ENCODE data around the gene CLCA4.
"Not testable (repeated sequence)": the region's sequence is repeated elsewhere in the genome, so short reads cannot be mapped to it uniquely, and the experiment has no call there.

Gene CLCA4

GRCh38 chr1:86546787-86547221, at the start of gene CLCA4:
Gene CLCA4, plus strand, starts transcription at chr1:86547078. Its CDS starts 42 bp downstream, at chr1:86547120.
- DNase-seq (ENCODE audit: low read depth in 2 of 2): no peak

GRCh38 chr1:86498281-86498680, 48.6 kb upstream of the CLCA4 start:
- no peak for DNase-seq (ENCODE audit: low read depth in 2 of 2)

DNA sequence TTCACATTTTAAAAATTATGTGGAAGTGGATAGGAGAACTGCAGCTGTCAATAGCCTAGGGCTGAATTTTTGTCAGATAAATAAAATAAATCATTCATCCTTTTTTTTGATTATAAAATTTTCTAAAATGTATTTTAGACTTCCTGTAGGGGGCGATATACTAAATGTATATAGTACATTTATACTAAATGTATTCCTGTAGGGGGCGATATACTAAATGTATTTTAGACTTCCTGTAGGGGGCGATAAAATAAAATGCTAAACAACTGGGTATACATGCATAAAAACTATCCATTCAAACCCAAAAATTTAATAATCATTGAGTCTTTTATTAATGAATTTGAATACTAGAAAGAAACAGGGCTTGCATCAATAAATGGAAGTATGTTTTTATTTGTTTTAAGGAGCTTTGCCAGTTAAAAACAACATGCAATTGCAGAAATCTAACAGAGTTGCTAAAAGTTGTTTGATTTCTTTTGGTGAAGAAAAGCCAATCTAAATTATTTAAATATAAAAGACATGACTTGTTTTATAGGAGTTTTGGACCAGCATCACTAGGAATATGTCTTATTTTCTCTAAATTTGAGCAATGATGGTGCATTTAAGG, 46.8 kb upstream of the CLCA4 start:
- no peak for DNase-seq (ENCODE audit: low read depth in 2 of 2)

GRCh38 chr1:86500714-86501113, 46.2 kb upstream of the CLCA4 start:
- no peak for DNase-seq (ENCODE audit: low read depth in 2 of 2)

GRCh38 chr1:86502125-86502646, 44.7 kb upstream of the CLCA4 start:
- not testable (repeated sequence) for DNase-seq (ENCODE audit: low read depth in 2 of 2)

- no peak for DNase-seq (ENCODE audit: low read depth in 2 of 2)
These were observed 44.0 kb upstream of the CLCA4 start for GRCh38 chr1:86502721-86503405.

DNA sequence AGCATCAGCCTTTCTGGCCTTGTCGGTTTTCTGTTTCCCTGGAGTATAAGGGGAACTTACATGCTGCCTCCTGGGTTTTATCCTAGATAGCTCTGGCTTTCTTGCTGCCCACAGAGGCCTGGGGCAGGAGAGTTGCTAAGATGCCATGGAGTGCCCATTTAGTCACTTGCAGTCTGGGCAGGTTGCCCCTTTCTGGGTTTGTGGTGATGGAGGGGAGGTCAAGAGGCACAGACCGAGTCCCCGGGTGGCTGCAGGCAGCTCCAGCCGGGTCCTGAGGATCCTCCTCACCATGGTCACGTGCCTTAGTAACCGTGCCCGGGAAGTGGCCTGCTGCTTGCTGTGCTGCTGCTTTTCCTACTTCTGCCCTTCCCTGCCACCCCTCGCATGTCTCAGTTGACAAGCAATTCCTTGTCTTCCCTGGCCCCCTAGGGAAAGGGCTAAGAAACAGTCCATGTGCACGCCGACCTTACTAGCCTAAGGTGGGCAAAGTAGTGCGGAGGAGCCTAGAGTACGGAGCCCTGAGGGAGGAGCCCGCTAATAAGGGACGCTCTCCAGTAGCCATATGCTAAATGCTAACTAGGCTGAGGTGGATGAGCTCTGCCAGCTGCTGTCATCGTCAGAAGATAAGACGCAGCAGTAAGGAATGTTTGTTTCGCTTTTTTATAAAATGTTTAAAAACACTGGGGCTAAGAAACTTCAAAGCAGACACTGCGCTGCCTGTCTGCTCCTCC, 43.3 kb upstream of the CLCA4 start:
- no peak for DNase-seq (ENCODE audit: low read depth in 2 of 2)

DNA sequence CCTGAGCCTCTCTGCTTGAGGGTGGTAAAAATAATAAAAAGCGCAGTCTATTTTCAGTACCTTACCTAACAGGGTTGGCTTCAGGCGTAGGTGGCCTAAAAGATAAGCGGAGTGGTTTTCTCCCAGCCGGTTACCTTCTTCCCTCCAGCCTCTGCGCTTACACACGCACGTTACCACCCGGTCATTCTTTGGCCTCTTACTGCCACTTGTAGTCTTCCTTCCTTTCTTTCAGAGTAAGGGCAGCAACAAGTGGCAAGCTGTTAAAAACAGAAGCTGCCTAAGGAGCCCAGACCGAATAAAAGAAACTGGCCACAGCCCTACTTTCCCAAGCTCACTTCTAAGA, 42.8 kb upstream of the CLCA4 start:
- DNase-seq (ENCODE audit: low read depth in 2 of 2): no peak

DNA sequence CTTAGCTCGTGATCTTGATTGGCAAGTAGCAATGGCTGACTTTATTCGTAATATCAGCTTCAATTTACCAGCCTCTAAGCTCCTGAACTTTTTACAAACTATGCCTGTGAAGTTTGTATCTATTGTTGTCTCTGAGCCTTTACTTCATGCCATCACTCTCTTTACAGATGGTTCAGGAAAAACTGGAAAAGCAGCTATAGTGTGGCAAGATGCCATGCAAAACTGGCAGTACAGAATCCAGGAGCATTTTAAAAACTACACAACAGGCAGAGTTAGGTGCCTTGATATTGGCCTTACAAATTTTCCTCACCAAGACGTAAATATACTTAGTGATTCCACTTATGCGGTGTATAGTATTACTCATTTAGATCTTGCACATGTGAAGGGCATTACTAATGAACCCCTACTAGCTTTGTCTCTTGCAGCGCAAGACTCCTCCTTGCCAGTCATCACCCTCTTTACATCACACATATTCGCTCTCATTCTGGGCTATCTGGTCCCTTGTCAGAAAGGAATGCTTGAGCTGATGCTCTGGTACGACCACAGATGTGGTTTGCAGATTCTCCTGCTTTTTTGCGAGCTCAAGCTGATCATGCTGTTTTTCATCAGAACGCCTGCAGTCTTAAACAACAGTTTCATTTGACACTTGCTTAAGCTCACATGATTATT, 41.8 kb upstream of the CLCA4 start:
- no peak for DNase-seq (ENCODE audit: low read depth in 2 of 2)

GRCh38 chr1:86505564-86505902, 41.3 kb upstream of the CLCA4 start:
- no peak for DNase-seq (ENCODE audit: low read depth in 2 of 2)

DNA sequence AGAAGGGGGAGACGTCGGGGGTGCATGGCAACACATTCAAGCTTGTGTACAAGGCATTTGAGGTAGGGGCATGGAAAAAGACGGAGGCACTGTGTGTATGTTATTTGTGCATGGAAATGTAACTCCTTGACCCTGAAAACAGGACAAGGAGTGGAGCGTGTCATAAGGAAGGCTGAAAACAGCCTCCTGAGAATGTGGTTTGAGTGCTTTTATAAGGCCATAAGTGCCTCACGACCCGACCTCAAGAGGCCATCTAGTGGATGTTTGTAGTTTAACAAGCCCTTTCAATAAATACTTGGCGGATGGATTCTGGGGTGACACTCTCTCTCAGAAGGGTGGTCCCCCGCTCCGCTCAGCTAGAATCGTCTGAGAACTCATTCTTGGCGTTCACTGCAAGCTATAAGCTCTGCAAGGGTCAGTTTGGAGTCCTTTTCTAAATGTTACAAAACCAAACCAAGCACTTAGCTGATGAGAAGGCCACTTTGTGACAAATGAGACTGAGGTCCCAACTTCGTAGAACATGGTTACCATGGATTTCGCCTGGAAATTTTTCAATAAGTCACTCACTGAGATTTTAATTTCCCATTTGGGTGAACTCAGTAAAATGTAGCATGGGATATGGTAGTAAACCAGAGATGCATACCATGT, 38.8 kb upstream of the CLCA4 start:
- DNase-seq (ENCODE audit: low read depth in 2 of 2): no peak

GRCh38 chr1:86508583-86508969, 38.3 kb upstream of the CLCA4 start:
- DNase-seq (ENCODE audit: low read depth in 2 of 2): no peak

DNA sequence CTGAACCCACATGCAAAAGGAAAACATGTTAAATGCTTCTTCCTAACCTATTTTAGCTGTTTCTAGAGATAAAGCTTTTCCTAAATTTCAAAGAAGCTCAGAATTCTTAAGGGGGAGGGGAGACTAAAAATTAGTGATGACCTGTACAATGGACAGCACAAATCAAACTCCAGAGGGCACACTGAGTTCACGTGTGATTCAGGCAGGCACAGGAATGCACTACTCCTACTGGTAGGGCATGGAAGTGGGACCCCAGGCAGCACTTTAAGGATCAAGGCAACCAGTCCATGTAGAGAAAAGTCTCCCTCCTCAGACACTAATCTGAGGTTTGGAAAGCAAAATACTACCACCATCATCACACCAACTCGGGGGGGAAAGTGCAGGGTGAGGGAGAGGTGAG, 31.3 kb upstream of the CLCA4 start:
- no peak for DNase-seq (ENCODE audit: low read depth in 2 of 2)

- no peak for DNase-seq (ENCODE audit: low read depth in 2 of 2)
These were observed 30.5 kb upstream of the CLCA4 start for GRCh38 chr1:86516335-86516734.

DNA sequence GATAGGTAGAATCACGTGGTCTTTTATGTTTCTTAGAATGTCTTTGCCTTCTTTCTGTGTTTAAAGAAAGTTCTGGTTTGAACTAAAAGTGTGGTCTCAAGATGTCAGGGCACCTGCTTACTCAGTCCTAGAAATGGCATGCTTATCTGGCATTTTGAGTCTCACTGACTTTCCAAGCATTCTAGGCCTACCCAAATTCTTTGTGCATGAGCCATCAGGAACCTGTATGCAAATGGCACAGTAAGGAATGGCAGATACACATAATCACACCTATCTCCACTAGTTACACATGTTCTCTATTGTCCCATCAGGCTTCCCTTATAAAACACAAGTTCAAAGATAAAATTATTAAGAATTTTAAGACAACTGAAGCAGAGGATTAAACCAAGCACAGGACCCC, 29.5 kb upstream of the CLCA4 start:
- DNase-seq (ENCODE audit: low read depth in 2 of 2): no peak

GRCh38 chr1:86520789-86521521, 25.9 kb upstream of the CLCA4 start:
- no peak for DNase-seq (ENCODE audit: low read depth in 2 of 2)

DNA sequence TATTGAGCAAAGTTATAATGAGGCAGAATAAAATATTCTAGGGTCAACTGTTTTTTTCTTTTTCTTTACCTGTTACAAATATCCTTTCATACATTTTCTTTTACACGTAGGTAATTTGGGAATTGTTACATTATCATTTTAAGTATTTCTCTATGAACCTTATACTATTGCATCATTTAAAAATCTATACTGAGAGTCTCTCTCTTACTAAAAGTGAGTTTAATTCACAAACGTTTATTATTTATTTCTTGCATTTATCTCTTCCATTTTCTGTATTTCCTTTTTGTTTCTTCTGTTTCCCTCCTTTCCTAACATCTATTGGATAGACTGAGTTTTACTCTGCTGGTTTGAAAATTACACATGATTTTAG, 25.4 kb upstream of the CLCA4 start:
- DNase-seq (ENCODE audit: low read depth in 2 of 2): no peak

GRCh38 chr1:86522240-86522639, 24.6 kb upstream of the CLCA4 start:
- no peak for DNase-seq (ENCODE audit: low read depth in 2 of 2)

DNA sequence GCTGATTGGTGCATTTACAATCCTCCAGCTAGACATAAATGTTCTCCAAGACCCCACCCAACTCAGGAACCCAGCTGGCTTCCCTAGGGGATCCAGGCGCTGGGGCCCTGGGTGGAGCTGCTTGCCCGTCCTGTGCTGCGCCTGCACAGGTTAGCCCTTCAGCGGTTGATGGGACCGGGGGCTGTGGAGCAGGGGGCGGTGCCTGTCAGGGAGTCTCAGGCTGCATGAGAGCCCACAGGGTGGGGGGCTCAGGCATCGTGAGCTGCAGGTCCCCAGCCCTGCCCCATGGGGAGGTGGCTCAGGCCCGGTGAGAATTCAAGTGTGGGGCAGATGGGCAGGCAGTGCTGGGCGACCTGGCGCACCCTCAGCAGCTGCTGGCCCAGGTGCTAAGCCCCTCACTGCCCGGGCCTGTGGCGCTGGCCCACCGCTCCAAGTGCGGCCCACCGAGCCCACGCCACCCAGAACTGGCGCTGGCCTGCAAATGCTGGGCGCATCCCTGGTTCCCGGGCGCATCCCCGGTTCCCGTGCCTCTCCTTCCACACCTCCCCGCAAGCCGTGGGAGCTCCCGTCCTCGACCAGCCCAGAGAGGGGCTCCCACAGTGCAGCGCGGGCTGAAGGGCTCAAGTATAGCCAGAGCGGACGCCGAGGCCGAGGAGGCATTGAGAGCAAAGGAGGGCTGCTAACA, 23.1 kb upstream of the CLCA4 start:
- no peak for DNase-seq (ENCODE audit: low read depth in 2 of 2)

DNA sequence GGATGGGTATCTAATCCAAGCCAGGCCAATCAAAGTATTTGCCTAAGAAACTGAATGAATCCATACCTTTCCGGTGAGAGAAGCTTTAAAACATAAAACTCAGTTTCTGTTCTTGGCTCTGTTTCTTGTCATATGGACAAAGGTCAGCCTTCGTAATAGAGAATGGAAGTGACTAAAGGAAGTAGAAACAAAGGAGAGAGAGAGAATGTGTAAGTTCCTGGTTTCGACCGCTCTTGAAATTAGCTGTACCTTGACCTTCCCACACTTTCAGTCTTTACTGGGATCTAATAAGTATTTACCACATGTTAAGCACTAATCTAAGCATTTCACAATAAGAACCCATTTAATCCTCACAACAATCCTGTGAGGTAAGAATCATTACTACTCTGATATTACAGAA, 19.6 kb upstream of the CLCA4 start:
- DNase-seq (ENCODE audit: low read depth in 2 of 2): no peak

Data from stimulated activated CD8-positive, alpha-beta memory T cell treated with anti-CD3 and anti-CD28 coated beads, Interleukin-2, amount 100 ng/mL, for 1 hour (primary cell).